GM18517 (cell line): ENCODE measurements around the gene PTPRD.
"Not testable (repeated sequence)": the region's sequence is repeated elsewhere in the genome, so short reads cannot be mapped to it uniquely, and the experiment has no call there.

Source experiments
- ATAC-seq: cut with Tn5 transposase; IDR thresholded peaks from one replicate; pipeline ENCODE4 v1.9.1; 2021; ENCODE audit warnings: mild to moderate bottlenecking, moderate library complexity; ENCODE audit not compliant: unreplicated experiment

The PTPRD gene

GRCh38 chr9:8946461-8946860 lies 1666.3 kb downstream of the PTPRD start:
- no peak for ATAC-seq

- no peak for ATAC-seq
Measured at GRCh38 chr9:8943392-8943791, 1669.4 kb downstream of the PTPRD start.

DNA sequence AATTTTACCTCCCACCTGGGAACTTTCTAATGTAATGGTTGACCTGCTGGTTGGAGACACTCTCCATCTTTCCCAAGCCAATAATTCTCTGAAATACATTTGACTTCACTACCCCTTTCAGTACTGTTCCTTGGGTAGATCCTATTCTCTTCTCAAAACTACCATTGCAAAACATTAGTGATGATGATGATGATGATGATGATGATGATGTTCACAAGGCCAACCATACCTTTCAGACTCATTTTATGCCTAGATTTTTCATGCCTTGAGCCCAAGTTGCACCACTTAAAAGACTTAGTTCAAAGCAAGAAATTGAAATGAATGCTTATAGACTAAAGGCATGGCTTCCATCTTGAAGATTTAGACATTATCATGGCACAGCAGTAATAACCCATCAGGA lies 1672.2 kb downstream of the PTPRD start:
- no peak for ATAC-seq

GRCh38 chr9:8926461-8926860 lies 1686.3 kb downstream of the PTPRD start:
- no peak for ATAC-seq

DNA sequence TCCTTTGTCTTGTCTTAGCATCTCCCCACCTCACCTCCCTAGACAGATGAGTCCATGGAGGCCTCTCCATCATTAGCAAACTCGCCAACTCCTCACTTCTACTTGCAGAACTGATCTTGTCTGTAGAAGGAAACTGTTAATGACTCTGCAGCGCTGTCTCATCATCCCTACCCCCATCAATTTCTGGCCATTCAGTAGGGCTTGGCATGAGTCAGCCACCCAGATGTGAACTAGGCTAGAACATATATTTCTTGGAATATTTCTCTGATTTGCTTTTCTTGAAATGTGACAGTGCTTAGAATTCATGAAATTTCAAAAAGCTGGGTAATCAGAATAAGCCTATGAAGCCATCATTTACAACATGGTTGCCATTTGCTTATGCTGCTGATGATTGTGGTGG lies 1688.2 kb downstream of the PTPRD start:
- ATAC-seq, result no peak

DNA sequence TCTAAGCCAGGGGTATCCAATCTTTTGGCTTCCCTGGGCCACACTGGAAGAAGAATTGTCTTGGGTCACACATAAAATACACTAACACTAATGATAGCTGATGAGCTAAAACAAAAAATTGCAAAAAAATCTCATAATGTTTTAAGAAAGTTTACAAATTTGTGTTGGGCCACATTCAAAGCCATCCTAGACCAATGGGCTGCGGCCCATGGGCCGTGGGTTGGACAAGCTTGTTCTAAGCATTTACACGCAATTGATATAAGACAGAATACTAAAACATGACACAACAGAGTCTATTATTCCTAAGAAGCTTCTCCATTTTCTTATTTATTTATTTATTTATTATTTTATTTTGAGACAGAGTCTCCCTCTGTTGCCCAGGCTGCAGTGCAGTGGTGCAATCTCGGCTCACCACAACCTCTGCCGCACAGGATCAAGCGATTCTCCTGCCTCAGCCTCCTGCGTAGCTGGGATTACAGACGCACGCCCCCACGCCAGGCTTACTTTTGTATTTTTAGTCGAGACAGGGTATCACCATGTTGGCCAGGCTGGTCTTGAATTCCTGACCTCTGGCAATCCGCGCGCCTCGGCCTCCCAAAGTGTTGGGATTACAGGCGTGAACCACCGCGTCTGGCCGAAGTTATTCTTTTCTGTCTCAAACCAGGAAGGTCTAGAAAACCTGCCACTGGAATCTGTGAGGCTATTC lies 1692.2 kb downstream of the PTPRD start:
- ATAC-seq, result not testable (repeated sequence)

- no peak for ATAC-seq
Measured at GRCh38 chr9:8917956-8918739, 1694.7 kb downstream of the PTPRD start.

DNA sequence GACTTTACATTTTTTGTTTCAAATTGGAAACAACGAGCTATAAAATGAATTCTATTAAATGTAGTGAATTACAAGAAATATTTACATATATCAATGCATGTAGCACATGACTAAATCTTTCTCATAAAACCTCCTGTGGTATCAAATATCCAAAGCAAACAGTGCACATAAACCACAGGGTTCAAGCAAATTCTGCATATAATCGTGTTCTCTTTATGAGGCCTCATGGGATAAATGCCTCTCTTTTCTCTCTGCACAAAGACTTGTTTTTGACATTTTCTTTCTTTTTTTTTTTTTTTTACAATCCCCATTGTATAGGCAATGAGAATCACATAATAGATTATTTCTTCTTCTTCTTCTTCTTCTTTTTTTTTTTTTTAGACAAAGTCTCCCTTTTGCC lies 1696.0 kb downstream of the PTPRD start:
- no peak for ATAC-seq

DNA sequence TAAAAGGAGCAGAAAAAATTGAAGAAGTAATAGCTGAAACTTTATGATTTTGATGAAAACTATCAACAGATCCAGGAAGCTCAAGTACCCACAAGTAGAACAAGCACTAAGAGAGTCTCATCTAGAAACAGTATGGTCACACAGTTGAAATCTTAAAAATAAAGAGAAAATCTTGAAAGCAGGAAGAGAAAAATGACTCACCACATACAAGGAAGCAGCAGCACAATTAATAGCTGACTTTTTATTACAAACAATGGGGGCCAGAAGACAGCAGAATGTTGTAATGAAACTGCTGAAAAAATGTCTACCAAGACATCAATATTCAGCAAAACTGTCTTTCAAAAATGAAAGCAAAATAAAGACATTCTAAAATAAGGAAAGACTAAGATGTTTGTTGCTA lies 1704.9 kb downstream of the PTPRD start:
- no peak for ATAC-seq

- ATAC-seq, result no peak
Measured at GRCh38 chr9:8905731-8906130, 1707.1 kb downstream of the PTPRD start.

DNA sequence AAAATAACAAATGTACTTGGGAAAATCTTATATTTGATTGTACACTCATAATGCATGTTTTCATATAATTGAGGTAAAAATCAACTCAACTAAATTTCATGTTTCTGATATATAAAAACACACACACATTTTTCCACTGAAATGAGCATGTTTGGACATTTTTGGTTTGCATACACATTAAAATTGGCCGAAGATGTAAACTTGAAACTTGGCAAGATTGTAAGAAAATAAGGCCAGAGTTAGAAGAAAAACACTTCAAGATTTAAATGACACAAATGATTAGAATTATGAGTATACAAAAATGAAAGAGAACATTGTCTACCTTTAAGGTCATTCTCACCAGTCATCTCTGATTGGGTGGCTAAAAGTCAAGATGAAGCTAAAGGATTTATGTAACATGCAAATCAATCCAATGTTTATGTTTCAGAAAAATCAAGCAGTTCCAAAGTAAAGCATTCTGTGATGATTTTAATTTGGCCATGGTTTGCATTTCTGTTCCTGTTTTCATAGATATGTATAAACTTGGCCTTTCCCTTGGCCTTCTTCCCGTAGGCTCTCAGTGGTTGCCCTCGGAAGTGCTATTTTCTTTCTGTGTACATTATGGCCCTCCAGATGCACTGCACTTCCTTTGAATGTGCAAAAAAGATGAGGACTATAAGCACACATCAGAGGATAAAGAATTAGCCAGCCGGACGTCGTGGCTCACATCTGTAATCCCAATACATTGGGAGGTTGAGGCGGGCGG lies 1707.9 kb downstream of the PTPRD start:
- ATAC-seq, result no peak

DNA sequence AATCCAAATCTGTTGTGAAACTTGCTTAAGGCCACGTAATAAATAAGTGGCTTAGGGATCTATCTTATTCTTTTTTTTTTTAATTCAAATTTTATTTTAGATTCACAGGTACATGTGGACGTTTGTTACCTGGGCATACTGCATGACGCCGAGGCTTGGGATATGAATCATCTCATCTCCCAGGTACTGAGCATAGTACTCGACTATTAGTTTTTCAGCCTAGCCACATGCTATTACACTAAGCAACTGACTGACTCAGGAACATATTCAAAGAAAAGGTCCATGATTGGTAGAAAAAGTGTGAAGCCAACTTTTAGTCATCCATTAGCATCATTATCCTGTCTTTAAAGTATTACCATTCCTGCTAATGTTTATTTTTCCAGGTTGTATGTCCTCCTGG lies 1709.7 kb downstream of the PTPRD start:
- no peak for ATAC-seq

DNA sequence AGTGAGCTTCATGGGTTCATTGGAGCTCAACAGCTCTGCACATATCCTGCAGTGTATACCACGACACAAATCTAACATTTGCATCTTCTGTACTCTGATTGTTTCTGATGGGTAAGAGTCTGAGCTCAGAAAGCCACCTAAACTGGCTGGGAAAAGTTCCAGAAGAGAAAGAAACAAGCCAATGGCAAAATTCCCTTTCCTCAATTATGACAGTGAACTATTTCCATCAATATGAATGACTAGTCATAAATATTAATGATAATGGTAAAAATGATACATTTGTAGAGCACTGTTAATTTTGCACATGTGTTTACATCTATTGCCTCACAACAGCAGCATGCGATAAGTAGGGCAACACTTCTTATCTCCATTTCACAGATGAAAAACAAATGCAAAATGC lies 1711.7 kb downstream of the PTPRD start:
- no peak for ATAC-seq

- ATAC-seq, result no peak
Measured at GRCh38 chr9:8899511-8899910, 1713.3 kb downstream of the PTPRD start.

- ATAC-seq, result no peak
Measured at GRCh38 chr9:8895861-8896224, 1717.0 kb downstream of the PTPRD start.

DNA sequence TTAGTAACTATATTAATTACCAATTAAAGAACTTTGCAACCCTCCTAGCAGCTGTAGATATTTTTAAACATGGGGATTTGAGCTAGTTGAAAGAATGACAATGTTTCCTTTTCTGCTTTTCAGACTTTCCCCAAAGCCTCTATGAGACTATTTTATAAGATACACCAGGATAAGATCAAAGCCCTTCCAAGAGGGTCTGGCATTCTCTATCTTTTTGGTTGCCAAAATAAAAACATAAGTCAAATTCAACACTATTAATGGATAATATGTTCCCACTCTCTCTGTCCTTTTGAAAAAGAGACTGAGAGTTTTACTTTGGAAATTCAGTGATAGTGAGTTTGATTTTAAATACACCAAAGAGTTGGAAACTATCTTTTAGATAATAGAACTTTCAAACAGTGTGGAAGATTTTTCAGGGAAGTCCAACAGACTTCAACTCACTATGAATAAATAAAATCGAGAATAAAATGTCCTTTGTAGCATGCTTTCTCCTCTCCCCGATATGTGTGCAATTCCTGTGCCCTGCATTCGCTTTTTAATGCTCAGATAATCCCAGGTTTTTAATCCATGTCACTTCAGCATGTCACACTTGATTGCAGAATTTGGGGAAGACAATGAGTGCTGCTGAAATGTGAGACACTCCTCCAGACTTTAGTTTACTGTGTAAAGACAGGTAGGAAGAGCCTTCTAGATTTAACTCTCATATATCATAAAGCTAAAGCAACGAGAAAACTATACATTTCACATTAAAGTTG lies 1717.5 kb downstream of the PTPRD start:
- ATAC-seq, result no peak

DNA sequence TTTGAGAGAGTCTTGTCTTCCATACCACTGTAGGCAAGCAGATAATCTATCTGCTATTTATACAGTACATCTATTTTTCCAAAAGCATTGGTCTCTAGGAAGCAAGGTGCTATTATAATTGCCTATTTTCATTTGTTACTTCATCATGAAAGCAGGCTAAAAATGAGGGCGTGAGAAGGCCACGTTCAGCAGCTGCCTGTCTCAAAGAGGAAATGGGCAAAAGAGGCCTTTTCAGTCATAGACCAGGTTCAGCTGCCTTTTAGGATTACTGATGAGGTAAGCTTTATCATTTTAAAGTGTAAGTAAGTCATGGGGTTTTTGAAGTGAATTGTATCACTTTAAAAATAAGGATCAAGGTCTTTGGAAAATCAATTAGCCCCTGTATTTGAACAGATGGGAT lies 1722.1 kb downstream of the PTPRD start:
- ATAC-seq, result no peak

- ATAC-seq, result no peak
Measured at GRCh38 chr9:8889100-8889499, 1723.7 kb downstream of the PTPRD start.

- ATAC-seq, result no peak
Measured at GRCh38 chr9:8888591-8888990, 1724.2 kb downstream of the PTPRD start.

GRCh38 chr9:8887369-8887768 lies 1725.4 kb downstream of the PTPRD start:
- ATAC-seq, result no peak

DNA sequence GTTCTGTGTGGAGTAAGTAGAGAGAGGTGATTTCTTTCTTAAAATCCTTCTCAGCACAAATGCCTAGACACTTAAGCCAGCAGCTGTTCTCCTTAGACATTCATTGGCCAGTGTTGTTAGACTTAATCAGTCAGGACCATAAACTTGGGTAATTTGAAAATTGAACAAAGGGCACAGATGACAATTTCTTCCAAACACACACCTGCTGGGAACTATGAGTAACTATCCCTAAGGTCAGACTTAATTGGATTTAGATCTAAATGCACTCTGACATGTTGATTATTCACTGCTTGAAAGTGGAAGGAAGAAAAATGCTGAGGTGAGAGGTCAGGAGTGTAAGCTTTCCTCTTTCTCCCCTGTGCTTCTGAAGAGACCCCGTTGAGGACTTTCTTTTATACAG lies 1729.5 kb downstream of the PTPRD start:
- ATAC-seq, result no peak
